ENCODE data around the gene FAM50A. TPM values are rescaled to one million over a fixed set of nuclear protein-coding genes. Genes with fewer than 3 reads are reported as not detected.
"Not testable (repeated sequence)": the region's sequence is repeated elsewhere in the genome, so short reads cannot be mapped to it uniquely, and the experiment has no call there.

Gene FAM50A
- total and polyA plus RNA-seq, 4 donors, result 57.1 to 246 (median 100) TPM

DNA sequence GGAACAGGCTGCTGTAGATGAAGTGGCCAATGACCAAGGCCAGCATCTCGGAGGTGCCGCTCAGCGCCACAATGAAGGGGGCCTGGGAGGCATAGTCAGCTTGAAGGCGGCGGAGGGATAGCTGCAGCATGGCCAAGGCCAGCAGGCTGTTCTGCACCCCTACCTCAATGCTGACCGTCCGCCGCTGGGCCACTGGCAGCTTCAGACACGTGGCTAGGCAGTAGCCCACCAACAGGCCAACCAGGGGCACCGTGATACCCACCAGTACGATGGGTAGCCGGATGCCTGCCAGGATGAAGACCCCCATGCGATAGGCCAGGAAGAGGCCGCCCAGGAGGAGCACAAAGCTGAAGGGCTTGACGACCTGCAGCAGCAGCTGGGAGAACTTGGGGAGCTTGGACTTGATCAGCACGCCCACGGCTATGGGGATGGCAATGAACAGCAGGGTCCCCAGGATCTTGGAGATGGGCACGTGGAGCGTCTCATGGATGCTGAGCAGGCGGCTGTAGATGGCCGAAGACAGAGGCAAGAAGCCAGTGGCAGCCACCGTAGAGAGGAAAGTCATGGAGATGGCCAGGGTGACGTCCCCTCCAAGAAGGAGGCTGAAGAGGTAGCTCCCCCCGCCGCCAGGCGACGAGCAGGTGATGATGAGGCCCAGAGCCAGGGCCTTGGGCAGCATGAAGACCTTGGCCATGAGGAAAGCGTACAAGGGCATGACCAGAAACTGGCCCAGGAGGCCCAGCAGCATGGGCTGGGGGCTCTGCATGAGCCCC, 43.8 kb downstream of the FAM50A start:
- intact Hi-C loops (cut with DNase I), result no loop called here
- Histone ChIP-seq H3K4me1 (ENCODE audit: control insufficient read depth in 1 of 2, insufficient read depth in 2 of 2, low read length in 2 of 2) (no peaks in the 10 kb centered on the region), H3K27ac (ENCODE audit: low read depth in 1 of 2, low read length in 2 of 2) (no peak overlapping the region), H3K4me3 (ENCODE audit: low read length in 2 of 2) (no peak overlapping the region), H3K27me3 (ENCODE audit: control insufficient read depth in 1 of 2, insufficient read depth in 2 of 2, low read length in 1 of 2) (peaks cover 0 to 1% of the 10 kb centered on the region in 2 donors), H3K36me3 (ENCODE audit: control insufficient read depth in 1 of 2, insufficient read depth in 2 of 2, low read length in 1 of 2) (no peaks in the 10 kb centered on the region), H3K9me3 (ENCODE audit: control insufficient read depth, low read length) (no peaks in the 10 kb centered on the region)
- ATAC-seq (ENCODE audit: low FRiP score), result no peak
- DNase-seq, result no peak
- WGBS, 2 donors, result 87 to 89% methylated on average over 28 of the region's 28 CpGs

DNA sequence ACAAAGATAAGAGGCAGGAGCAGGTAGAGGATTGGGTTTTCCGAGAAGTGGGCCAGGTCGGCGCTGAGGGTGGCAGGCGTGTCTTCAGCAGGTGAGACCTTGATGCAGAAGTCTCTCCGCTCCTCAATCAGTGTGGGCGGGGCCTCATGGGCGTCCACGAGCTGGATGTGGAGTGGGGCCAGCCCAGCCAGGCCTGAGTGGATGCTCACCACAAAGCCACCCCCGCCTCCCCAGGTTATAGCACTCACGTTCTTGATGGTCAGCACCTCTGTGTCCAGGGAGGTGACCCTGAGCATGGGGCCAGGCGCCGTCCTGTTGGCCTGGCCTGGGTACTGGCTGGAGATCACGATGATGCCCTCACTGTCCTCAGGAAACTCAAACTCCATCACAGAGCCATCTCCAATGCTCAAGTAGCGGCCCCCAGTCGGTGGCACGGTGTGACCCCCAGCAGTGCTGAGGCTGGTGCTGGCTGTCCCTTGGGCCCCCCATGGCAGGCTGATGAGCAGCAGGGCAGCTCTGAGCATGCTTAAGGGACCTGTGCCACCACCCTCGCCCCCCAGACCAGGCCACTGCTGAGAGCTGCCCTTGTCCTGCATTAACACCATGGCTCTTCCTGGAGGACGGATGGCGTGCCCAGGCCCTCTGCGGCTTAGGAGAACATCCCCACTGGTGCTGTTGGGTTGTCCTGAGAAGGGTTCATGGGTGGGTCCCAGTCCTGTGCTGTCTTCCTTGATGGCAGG, 44.6 kb downstream of the FAM50A start:
- intact Hi-C loops (cut with DNase I), result no loop called here
- no peaks in the 10 kb centered on the region for H3K9me3 ChIP-seq (ENCODE audit: control insufficient read depth, low read length)
- H3K27ac ChIP-seq (ENCODE audit: low read depth in 1 of 2, low read length in 2 of 2), result no peak overlapping the region
- no peak for DNase-seq
- WGBS, 2 donors, result 85 to 86% methylated on average over 20 of the region's 20 CpGs
- H3K4me3 ChIP-seq (ENCODE audit: low read length in 2 of 2), result no peak overlapping the region
- peaks cover 0 to 1% of the 10 kb centered on the region in 2 donors for H3K27me3 ChIP-seq (ENCODE audit: control insufficient read depth in 1 of 2, insufficient read depth in 2 of 2, low read length in 1 of 2)
- no peaks in the 10 kb centered on the region for H3K4me1 ChIP-seq (ENCODE audit: control insufficient read depth in 1 of 2, insufficient read depth in 2 of 2, low read length in 2 of 2)
- no peaks in the 10 kb centered on the region for H3K36me3 ChIP-seq (ENCODE audit: control insufficient read depth in 1 of 2, insufficient read depth in 2 of 2, low read length in 1 of 2)
- ATAC-seq (ENCODE audit: low FRiP score), result no peak

DNA sequence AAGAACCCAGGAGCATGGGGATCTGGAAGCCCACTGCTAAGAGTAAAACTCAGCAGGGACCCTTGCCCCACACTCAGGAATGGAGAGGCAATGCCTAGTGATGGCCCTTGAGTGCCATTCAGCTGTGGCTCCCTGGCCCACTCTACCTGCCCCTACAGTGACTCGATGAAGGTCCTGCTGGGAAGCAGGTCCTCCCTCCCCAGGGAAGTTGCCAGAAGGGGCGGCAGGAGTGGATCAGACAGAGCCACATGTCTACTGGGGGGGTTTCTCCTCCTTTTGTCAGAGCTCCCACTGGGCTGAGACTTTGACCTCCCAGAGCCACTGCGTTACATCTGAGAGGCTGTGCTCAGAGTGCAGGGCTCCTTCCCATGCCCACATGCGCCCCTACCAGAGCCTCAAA, 45.2 kb downstream of the FAM50A start:
- H3K27me3 ChIP-seq (ENCODE audit: control insufficient read depth in 1 of 2, insufficient read depth in 2 of 2, low read length in 1 of 2), result peaks cover 0 to 1% of the 10 kb centered on the region in 2 donors
- DNase-seq, result no peak
- H3K4me3 ChIP-seq (ENCODE audit: low read length in 2 of 2), result no peak overlapping the region
- intact Hi-C loops (cut with DNase I), result no loop called here
- WGBS, 2 donors, result 46 to 59% methylated on average over 4 of the region's 4 CpGs
- no peak for ATAC-seq (ENCODE audit: low FRiP score)
- no peaks in the 10 kb centered on the region for H3K4me1 ChIP-seq (ENCODE audit: control insufficient read depth in 1 of 2, insufficient read depth in 2 of 2, low read length in 2 of 2)
- H3K9me3 ChIP-seq (ENCODE audit: control insufficient read depth, low read length), result no peaks in the 10 kb centered on the region
- no peaks in the 10 kb centered on the region for H3K36me3 ChIP-seq (ENCODE audit: control insufficient read depth in 1 of 2, insufficient read depth in 2 of 2, low read length in 1 of 2)
- H3K27ac ChIP-seq (ENCODE audit: low read depth in 1 of 2, low read length in 2 of 2), result peak overlapping the region in 1 of 2 donors; percentile 14

DNA sequence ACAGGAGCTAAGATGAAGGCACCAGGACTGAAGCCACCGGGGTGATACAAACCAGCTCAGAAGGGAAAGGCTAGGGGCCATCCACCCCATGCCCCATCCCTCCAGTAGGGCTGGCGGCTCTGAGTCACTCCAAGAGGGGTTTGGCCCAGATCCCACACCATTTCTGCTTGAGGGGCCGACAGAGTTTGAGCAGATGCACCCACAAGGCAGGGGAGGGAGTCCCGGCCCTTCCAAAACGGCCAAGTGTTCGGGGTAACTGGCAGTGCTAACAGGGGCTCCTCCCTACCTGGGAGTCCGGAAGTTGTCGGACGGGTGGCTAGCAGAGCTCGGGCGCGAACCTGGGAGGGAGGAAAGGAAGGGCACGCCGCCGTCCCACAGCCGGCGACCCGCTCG, 46.1 kb downstream of the FAM50A start:
- H3K27me3 ChIP-seq (ENCODE audit: control insufficient read depth in 1 of 2, insufficient read depth in 2 of 2, low read length in 1 of 2), result peaks cover 0 to 1% of the 10 kb centered on the region in 2 donors
- H3K36me3 ChIP-seq (ENCODE audit: control insufficient read depth in 1 of 2, insufficient read depth in 2 of 2, low read length in 1 of 2), result no peaks in the 10 kb centered on the region
- H3K9me3 ChIP-seq (ENCODE audit: control insufficient read depth, low read length), result no peaks in the 10 kb centered on the region
- ATAC-seq (ENCODE audit: low FRiP score) (peak; percentile 3), DNase-seq (peak in 1 of 2 donors; percentile 62)
- no peaks in the 10 kb centered on the region for H3K4me1 ChIP-seq (ENCODE audit: control insufficient read depth in 1 of 2, insufficient read depth in 2 of 2, low read length in 2 of 2)
- H3K4me3 ChIP-seq (ENCODE audit: low read length in 2 of 2), result peak overlapping the region; percentile 21 to 61
- WGBS, 2 donors, result 0 to 21% methylated on average over 18 to 19 of the region's 19 CpGs
- intact Hi-C loops (cut with DNase I), result loop anchor here in 1 of 2 donors (1.0 kb wide), 1 partner anchor 26 kb away; the partner anchor contains the start of gene FAM3A
- H3K27ac ChIP-seq (ENCODE audit: low read depth in 1 of 2, low read length in 2 of 2), result peak overlapping the region; percentile 51 to 82

DNA sequence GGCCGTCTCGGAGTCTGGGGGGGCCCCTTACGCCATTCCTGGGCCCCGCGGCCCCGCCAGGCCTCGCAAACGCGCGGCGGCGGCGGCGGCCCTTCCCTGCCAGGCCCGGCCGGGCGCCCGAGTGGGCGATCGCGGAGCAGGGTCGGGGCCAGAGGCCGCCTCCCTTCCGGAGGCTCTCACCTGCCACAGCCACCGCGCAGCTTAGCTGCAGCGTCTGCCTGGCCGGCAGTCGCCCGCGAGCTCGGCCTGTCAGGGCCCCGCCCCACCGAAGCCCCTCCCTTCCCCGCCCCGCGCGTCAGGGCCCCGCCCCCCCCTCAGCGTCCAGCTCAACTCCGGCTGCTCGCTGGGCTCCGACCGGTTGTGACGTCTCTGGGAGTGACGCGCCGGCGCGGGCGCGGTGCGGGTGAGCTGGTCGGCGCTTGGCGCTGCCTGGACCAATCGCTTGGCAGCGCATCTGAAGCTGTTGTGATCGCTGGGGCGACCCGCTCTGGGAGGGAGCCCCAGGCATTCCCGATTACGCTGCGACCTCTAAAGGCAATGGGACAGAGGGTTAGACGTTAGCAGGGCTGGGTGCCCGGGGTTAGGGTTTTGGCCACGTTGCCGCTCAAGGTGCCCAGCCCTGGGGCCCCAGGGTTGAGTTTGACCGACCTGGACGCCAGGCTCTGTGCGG, 46.6 kb downstream of the FAM50A start, which contains the start of gene SLC10A3:
TSS of gene SLC10A3 (minus strand) at position 216 of the 670 bp plus-strand sequence. CDS start 1,689 bp downstream, outside the sequence.
- ATAC-seq (ENCODE audit: low FRiP score) (peak; percentile 93), DNase-seq (peak; percentile 96 to 97)
- Histone ChIP-seq H3K36me3 (ENCODE audit: control insufficient read depth in 1 of 2, insufficient read depth in 2 of 2, low read length in 1 of 2) (no peaks in the 10 kb centered on the region), H3K27ac (ENCODE audit: low read depth in 1 of 2, low read length in 2 of 2) (peak within 1 kb of the TSS; percentile 51 to 91), H3K9me3 (ENCODE audit: control insufficient read depth, low read length) (no peaks in the 10 kb centered on the region), H3K4me3 (ENCODE audit: low read length in 2 of 2) (peak within 1 kb of the TSS; percentile 56 to 61), H3K27me3 (ENCODE audit: control insufficient read depth in 1 of 2, insufficient read depth in 2 of 2, low read length in 1 of 2) (peaks cover 0 to 1% of the 10 kb centered on the region in 2 donors), H3K4me1 (ENCODE audit: control insufficient read depth in 1 of 2, insufficient read depth in 2 of 2, low read length in 2 of 2) (no peaks in the 10 kb centered on the region)
- WGBS, 2 donors, result 1 to 28% methylated on average over 40 to 71 of the region's 71 CpGs
- intact Hi-C loops (cut with DNase I), result loop anchor here in 1 of 2 donors (1.0 kb wide), 1 partner anchor 26 kb away; the partner anchor contains the start of gene FAM3A

DNA sequence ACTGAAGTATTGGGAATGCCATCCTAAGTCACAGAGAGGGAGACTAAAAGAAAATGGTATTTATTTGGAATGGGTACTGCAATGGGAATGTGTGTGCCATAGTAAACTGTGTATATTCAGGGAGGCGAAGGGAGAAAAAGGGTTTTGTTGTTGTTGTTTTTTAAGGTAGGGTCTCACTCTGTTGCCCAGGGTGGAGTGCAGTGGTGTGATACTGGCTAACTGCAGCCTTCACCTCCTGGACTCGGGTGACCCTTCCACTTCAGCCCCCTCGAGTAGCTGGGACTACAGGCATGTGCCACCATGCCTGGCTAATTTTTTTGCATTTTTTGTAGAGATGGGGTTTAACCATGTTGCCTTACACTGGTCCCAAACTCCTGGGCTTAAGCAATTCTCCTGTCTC, 50.8 kb downstream of the FAM50A start:
- H3K4me1 ChIP-seq (ENCODE audit: control insufficient read depth in 1 of 2, insufficient read depth in 2 of 2, low read length in 2 of 2), result no peaks in the 10 kb centered on the region
- 69 to 75% methylated on average over 3 of the region's 3 CpGs for WGBS, 2 donors
- ATAC-seq (ENCODE audit: low FRiP score) (no peak), DNase-seq (no peak)
- no peaks in the 10 kb centered on the region for H3K36me3 ChIP-seq (ENCODE audit: control insufficient read depth in 1 of 2, insufficient read depth in 2 of 2, low read length in 1 of 2)
- intact Hi-C loops (cut with DNase I), result no loop called here
- no peaks in the 10 kb centered on the region for H3K9me3 ChIP-seq (ENCODE audit: control insufficient read depth, low read length)
- no peak overlapping the region for H3K4me3 ChIP-seq (ENCODE audit: low read length in 2 of 2)
- H3K27ac ChIP-seq (ENCODE audit: low read depth in 1 of 2, low read length in 2 of 2), result no peak overlapping the region
- H3K27me3 ChIP-seq (ENCODE audit: control insufficient read depth in 1 of 2, insufficient read depth in 2 of 2, low read length in 1 of 2), result peaks cover 0 to 1% of the 10 kb centered on the region in 2 donors

DNA sequence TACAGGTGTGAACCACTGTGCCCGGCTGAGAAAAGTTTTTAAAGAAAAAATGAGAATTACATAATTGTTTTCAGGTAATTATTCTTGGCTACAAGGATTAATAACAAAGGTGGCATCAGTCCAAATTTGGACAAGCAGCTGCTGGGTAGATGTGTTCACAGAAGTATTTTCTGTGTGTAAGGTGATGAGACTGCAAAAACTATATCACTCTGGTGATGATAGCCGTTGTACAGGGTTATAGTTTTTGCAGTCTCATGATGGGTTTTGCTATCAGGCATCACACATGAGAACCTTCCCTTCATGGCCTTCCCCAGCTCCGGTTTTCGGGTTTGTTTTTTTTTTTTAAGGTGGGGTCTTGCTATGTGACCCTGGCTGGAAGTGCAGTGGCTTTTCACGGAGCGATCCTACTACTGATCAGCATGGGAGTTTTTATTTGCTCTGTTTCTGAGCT, 51.6 kb downstream of the FAM50A start:
- intact Hi-C loops (cut with DNase I), result no loop called here
- no peaks in the 10 kb centered on the region for H3K9me3 ChIP-seq (ENCODE audit: control insufficient read depth, low read length)
- H3K27me3 ChIP-seq (ENCODE audit: control insufficient read depth in 1 of 2, insufficient read depth in 2 of 2, low read length in 1 of 2), result no peaks in the 10 kb centered on the region
- no peak overlapping the region for H3K4me3 ChIP-seq (ENCODE audit: low read length in 2 of 2)
- H3K4me1 ChIP-seq (ENCODE audit: control insufficient read depth in 1 of 2, insufficient read depth in 2 of 2, low read length in 2 of 2), result no peaks in the 10 kb centered on the region
- ATAC-seq (ENCODE audit: low FRiP score), result no peak
- H3K36me3 ChIP-seq (ENCODE audit: control insufficient read depth in 1 of 2, insufficient read depth in 2 of 2, low read length in 1 of 2), result no peaks in the 10 kb centered on the region
- no peak for DNase-seq
- no peak overlapping the region for H3K27ac ChIP-seq (ENCODE audit: low read depth in 1 of 2, low read length in 2 of 2)
- WGBS, 2 donors, result 76 to 77% methylated on average over 6 of the region's 6 CpGs

DNA sequence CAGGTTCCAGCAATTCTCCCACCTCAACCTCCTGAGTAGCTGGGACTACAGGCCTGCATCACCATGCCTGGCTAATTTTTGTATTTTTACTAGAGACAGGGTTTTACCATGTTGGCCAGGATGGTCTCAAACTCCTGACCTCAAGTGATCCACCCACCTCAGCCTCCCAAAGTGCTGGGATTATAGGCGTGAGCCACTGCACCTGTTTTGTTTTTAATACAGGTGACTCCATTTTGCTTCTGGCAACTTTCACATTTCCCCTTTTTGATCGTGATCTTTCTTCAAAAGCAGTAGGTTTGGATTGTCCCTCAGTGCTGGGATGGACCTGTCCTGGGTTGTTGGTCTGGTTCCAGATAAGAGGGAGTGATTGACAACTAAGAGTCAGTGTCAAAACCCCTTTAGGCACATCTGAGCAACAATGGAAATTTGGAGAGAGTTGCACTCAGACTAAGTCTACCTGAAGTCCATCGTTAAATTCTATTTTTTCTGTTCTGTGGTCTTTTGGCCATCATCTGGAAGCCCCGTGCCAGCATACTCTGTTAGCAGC, 52.7 kb downstream of the FAM50A start:
- H3K9me3 ChIP-seq (ENCODE audit: control insufficient read depth, low read length); H3K27ac ChIP-seq (ENCODE audit: low read depth in 1 of 2, low read length in 2 of 2); intact Hi-C loops (cut with DNase I); H3K36me3 ChIP-seq (ENCODE audit: control insufficient read depth in 1 of 2, insufficient read depth in 2 of 2, low read length in 1 of 2); DNase-seq; ATAC-seq (ENCODE audit: low FRiP score); H3K27me3 ChIP-seq (ENCODE audit: control insufficient read depth in 1 of 2, insufficient read depth in 2 of 2, low read length in 1 of 2); H3K4me1 ChIP-seq (ENCODE audit: control insufficient read depth in 1 of 2, insufficient read depth in 2 of 2, low read length in 2 of 2); H3K4me3 ChIP-seq (ENCODE audit: low read length in 2 of 2): not testable (repeated sequence)
- WGBS, 2 donors, result 82 to 86% methylated on average over 4 of the region's 4 CpGs

All from aorta (tissue), 5 donors.